GM19395 (cell line): ENCODE measurements around the gene RNF220.
"Not testable (repeated sequence)": the region's sequence is repeated elsewhere in the genome, so short reads cannot be mapped to it uniquely, and the experiment has no call there.

Experiments used
- ATAC-seq: cut with Tn5 transposase; IDR thresholded peaks from one replicate; pipeline ENCODE4 v1.9.1; 2021; ENCODE audit warnings: mild to moderate bottlenecking, moderate library complexity; ENCODE audit not compliant: unreplicated experiment

The RNF220 gene

GRCh38 chr1:44648529-44649250 lies 243.6 kb downstream of the RNF220 start:
- ATAC-seq, result no peak

- ATAC-seq, result no peak
Measured at GRCh38 chr1:44649788-44650158, 244.7 kb downstream of the RNF220 start.

- ATAC-seq, result no peak
Measured at GRCh38 chr1:44650159-44650831, 245.2 kb downstream of the RNF220 start.

GRCh38 chr1:44651069-44651468 lies 246.0 kb downstream of the RNF220 start:
- no peak for ATAC-seq

GRCh38 chr1:44652445-44653106 lies 247.5 kb downstream of the RNF220 start:
- peak; percentile 72 for ATAC-seq

GRCh38 chr1:44653107-44653964 lies 248.3 kb downstream of the RNF220 start:
- no peak for ATAC-seq

- no peak for ATAC-seq
Measured at GRCh38 chr1:44654621-44655187, 249.6 kb downstream of the RNF220 start.

- ATAC-seq, result no peak
Measured at GRCh38 chr1:44655609-44656008, 250.6 kb downstream of the RNF220 start.

GRCh38 chr1:44659566-44659965 lies 254.5 kb downstream of the RNF220 start:
- no peak for ATAC-seq

- no peak for ATAC-seq
Measured at GRCh38 chr1:44660176-44660575, 255.1 kb downstream of the RNF220 start.

GRCh38 chr1:44661781-44662682 lies 257.0 kb downstream of the RNF220 start:
- ATAC-seq, result no peak

GRCh38 chr1:44662683-44663030 lies 257.6 kb downstream of the RNF220 start:
- ATAC-seq, result no peak

- ATAC-seq, result no peak
Measured at GRCh38 chr1:44663417-44663816, 258.4 kb downstream of the RNF220 start.

- ATAC-seq, result no peak
Measured at GRCh38 chr1:44664730-44665370, 259.8 kb downstream of the RNF220 start.

- ATAC-seq, result not testable (repeated sequence)
Measured at GRCh38 chr1:44666719-44667118, 261.7 kb downstream of the RNF220 start.

GRCh38 chr1:44670751-44671640 lies 265.9 kb downstream of the RNF220 start:
- ATAC-seq, result no peak

GRCh38 chr1:44672254-44672955 lies 267.4 kb downstream of the RNF220 start:
- no peak for ATAC-seq
